ENCODE data around the gene SLC34A1. TPM values are rescaled to one million over a fixed set of nuclear protein-coding genes. Genes with fewer than 3 reads are reported as not detected.
A peak's percentile ranks its signal among the peaks of the same experiment; 100 is the strongest.

Gene SLC34A1
- total and polyA plus RNA-seq, 2 of the 13 experiments (the other 11 are each of a cell fraction or from before 2014, with no cell fraction given) = 0.03 to 0.20 TPM

DNA sequence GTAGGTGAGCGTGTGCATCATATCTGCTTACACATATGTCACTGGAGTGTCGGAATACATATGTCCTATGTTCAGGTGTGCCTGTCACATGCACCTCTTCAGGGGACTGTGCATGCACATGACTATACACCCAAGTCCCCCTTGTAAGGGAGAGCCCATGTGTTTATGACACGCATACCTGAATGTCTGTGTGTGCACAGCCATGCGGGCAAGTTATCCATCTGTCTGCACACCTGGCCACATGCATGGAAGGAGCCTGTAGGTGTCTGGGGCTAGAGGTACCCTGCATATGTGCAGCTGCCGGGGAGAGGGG, 27.1 kb upstream of the SLC34A1 start:
- 85% methylated on average over 5 of the region's 5 CpGs for WGBS (ENCODE audit: low lambda C conversion rate)
- Histone ChIP-seq H3K36me3 (replicated peaks in 1 of 2; ENCODE audit: control insufficient read depth in 1 of 2, insufficient read depth in 2 of 2, low read length in 2 of 2) (no peaks in the 10 kb centered on the region), H3K4me3 (replicated peaks in 1 of 3; ENCODE audit: insufficient read depth in 1 of 3, low read depth in 2 of 3, low read length in 3 of 3) (no peak overlapping the region), H3K27me3 (ENCODE audit: control insufficient read depth in 1 of 2, insufficient read depth in 2 of 2, low read length in 2 of 2) (peaks cover 0 to 18% of the 10 kb centered on the region in 2 experiments; a peak in 4 of 5 replicates), H4K20me1 (ENCODE audit: insufficient read depth, low read length) (no peaks in the 10 kb centered on the region), H3K9me3 (ENCODE audit: low read length) (no peaks in the 10 kb centered on the region), H3K4me2 (ENCODE audit: low read depth, low read length) (no peak overlapping the region), H3K4me1 (ENCODE audit: insufficient read depth, low read length) (peaks cover 98% of the 10 kb centered on the region), H3K79me2 (ENCODE audit: insufficient read depth, low read length) (no peaks in the 10 kb centered on the region), H2AFZ (ENCODE audit: low read length) (no peak overlapping the region), H3K9ac (ENCODE audit: insufficient read depth, low read depth, low read length) (no peak overlapping the region), H3K27ac (ENCODE audit: extremely low read length, insufficient read depth, low read length) (no peak overlapping the region)
- in situ Hi-C loops (cut with HindIII; ENCODE audit: extremely low pct_ligation_motif_present, low pct_unique_long_range_greater_than_20kb) (loop anchor here (25.0 kb wide), 1 partner anchor 820 kb away; the partner anchor contains the start of genes CDHR2 and RNF44), intact Hi-C loops (cut with micrococcal nuclease; ENCODE audit: unreplicated experiment) (no loop called here)
- BruUV-seq (replicated peaks) = no TSS peak
- TF ChIP-seq MBD4 (IDR thresholded peaks at IDR 0.05; ENCODE audit: borderline replicate concordance, low read length) = no peak
- ATAC-seq (no peak), FAIRE-seq (no peak), DNase-seq (ENCODE audit: low spot score) (no peak)
- ChIA-PET POLR2A (interaction anchor here (1.6 to 6.5 kb wide), 2 partner anchors 9 to 22 kb away, joined by 12 to 77 read pairs; no protein-coding TSS in a partner anchor), CTCF (ENCODE audit: low intra/inter-chr PET ratio, low total read pairs) (no interaction called here)

DNA sequence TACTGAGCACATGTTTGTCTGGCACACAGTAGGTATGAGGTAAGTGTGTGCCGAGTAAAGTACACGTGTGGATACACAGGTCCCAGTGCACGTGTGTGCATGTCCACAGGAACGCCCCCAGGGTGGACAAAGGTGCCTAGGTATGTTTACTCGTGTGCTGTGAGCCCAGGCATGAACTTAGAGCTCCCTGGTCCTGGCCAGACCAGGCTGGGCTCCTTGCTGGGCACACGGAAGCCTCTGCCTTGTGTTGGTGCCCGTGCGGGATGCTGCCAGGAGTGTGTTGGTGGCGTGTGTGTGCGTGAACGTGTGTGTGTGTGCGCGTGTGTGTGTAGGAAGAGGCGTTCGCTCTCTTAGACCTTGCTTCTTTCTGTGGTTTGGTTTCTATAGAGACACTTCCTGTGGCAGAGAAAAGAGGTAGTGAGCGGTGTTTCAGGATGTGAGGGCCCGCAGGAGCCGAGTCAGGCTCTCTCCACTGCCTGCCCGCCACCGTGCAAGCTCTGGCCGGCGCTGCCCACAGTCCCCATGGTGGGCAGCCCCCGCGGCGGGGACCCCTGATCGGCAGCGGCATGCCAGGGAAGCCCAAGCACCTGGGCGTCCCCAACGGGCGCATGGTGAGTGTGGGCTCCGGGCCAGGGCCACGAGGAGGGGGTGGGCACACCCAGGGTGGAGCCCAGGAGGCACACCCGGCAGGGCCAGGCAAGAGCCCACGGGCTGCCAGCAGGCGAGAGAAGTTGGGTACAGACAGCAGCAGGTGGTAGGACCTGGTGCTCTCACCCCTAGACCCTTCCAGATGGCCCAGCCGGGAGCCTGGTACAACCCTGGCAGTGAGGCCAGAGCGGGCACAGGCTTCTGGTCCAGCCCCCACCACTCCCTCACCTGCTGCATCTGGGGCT, 26.5 kb upstream of the SLC34A1 start, which contains the start of gene RGS14:
TSS of gene RGS14 (plus strand) at position 466 of the 893 bp plus-strand sequence. CDS start at position 567, 101 bp downstream.
- ChIA-PET POLR2A (interaction anchor here (1.6 to 6.5 kb wide), 2 partner anchors 9 to 21 kb away, joined by 12 to 77 read pairs; no protein-coding TSS in a partner anchor), CTCF (ENCODE audit: low intra/inter-chr PET ratio, low total read pairs) (no interaction called here)
- Histone ChIP-seq H3K9ac (ENCODE audit: insufficient read depth, low read depth, low read length) (no peak within 1 kb of the TSS), H3K4me2 (ENCODE audit: low read depth, low read length) (peak within 1 kb of the TSS; percentile 42), H3K79me2 (ENCODE audit: insufficient read depth, low read length) (no peaks in the 10 kb centered on the region), H2AFZ (ENCODE audit: low read length) (no peak within 1 kb of the TSS), H3K27ac (ENCODE audit: extremely low read length, insufficient read depth, low read length) (no peak within 1 kb of the TSS), H3K36me3 (replicated peaks in 1 of 2; ENCODE audit: control insufficient read depth in 1 of 2, insufficient read depth in 2 of 2, low read length in 2 of 2) (no peaks in the 10 kb centered on the region), H3K4me3 (replicated peaks in 1 of 3; ENCODE audit: insufficient read depth in 1 of 3, low read depth in 2 of 3, low read length in 3 of 3) (peak within 1 kb of the TSS in 1 of 3 experiments; percentile 25; a peak in 1 of 6 replicates), H3K9me3 (ENCODE audit: low read length) (no peaks in the 10 kb centered on the region), H4K20me1 (ENCODE audit: insufficient read depth, low read length) (no peaks in the 10 kb centered on the region), H3K27me3 (ENCODE audit: control insufficient read depth in 1 of 2, insufficient read depth in 2 of 2, low read length in 2 of 2) (peaks cover 0 to 23% of the 10 kb centered on the region in 2 experiments; a peak in 4 of 5 replicates), H3K4me1 (ENCODE audit: insufficient read depth, low read length) (peaks cover 98% of the 10 kb centered on the region)
- ATAC-seq (no peak), DNase-seq (ENCODE audit: low spot score) (no peak), FAIRE-seq (no peak)
- 61% methylated on average over 23 of the region's 37 CpGs for WGBS (ENCODE audit: low lambda C conversion rate)
- no TSS peak for BruUV-seq (replicated peaks)
- in situ Hi-C loops (cut with HindIII; ENCODE audit: extremely low pct_ligation_motif_present, low pct_unique_long_range_greater_than_20kb) (loop anchor here (25.0 kb wide), 1 partner anchor 820 kb away; the partner anchor contains the start of genes CDHR2 and RNF44), intact Hi-C loops (cut with micrococcal nuclease; ENCODE audit: unreplicated experiment) (no loop called here)
- TF ChIP-seq, protein P1, sequence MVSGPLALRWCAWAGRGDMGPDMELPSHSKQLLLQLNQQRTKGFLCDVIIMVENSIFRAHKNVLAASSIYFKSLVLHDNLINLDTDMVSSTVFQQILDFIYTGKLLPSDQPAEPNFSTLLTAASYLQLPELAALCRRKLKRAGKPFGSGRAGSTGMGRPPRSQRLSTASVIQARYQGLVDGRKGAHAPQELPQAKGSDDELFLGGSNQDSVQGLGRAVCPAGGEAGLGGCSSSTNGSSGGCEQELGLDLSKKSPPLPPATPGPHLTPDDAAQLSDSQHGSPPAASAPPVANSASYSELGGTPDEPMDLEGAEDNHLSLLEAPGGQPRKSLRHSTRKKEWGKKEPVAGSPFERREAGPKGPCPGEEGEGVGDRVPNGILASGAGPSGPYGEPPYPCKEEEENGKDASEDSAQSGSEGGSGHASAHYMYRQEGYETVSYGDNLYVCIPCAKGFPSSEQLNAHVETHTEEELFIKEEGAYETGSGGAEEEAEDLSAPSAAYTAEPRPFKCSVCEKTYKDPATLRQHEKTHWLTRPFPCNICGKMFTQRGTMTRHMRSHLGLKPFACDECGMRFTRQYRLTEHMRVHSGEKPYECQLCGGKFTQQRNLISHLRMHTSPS (CRISPR knock-in tag; IDR thresholded peaks at IDR 0.05; ENCODE audit: low read depth) = peak; percentile 30; the same call in 1 of the 2 replicates
- TF ChIP-seq, protein P2, sequence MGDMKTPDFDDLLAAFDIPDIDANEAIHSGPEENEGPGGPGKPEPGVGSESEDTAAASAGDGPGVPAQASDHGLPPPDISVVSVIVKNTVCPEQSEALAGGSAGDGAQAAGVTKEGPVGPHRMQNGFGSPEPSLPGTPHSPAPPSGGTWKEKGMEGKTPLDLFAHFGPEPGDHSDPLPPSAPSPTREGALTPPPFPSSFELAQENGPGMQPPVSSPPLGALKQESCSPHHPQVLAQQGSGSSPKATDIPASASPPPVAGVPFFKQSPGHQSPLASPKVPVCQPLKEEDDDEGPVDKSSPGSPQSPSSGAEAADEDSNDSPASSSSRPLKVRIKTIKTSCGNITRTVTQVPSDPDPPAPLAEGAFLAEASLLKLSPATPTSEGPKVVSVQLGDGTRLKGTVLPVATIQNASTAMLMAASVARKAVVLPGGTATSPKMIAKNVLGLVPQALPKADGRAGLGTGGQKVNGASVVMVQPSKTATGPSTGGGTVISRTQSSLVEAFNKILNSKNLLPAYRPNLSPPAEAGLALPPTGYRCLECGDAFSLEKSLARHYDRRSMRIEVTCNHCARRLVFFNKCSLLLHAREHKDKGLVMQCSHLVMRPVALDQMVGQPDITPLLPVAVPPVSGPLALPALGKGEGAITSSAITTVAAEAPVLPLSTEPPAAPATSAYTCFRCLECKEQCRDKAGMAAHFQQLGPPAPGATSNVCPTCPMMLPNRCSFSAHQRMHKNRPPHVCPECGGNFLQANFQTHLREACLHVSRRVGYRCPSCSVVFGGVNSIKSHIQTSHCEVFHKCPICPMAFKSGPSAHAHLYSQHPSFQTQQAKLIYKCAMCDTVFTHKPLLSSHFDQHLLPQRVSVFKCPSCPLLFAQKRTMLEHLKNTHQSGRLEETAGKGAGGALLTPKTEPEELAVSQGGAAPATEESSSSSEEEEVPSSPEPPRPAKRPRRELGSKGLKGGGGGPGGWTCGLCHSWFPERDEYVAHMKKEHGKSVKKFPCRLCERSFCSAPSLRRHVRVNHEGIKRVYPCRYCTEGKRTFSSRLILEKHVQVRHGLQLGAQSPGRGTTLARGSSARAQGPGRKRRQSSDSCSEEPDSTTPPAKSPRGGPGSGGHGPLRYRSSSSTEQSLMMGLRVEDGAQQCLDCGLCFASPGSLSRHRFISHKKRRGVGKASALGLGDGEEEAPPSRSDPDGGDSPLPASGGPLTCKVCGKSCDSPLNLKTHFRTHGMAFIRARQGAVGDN (CRISPR knock-in tag; IDR thresholded peaks at IDR 0.05) = peak; percentile 19; the same call in 1 of the 2 replicates
- peak; percentile 74; the same call in 1 of the 2 replicates for TF ChIP-seq HNRNPL (IDR thresholded peaks at IDR 0.05; ENCODE audit: low read depth, low read length)
- 0 out of 2 replicates have a peak, but pooled peaks have one; percentile 21 for TF ChIP-seq ZKSCAN1 (IDR thresholded peaks at IDR 0.05; ENCODE audit: low read length)
- TF ChIP-seq AGO2 (optimal IDR thresholded peaks at IDR 0.05; ENCODE audit: low read depth, low read length) = no peak
- TF ChIP-seq, protein P3, sequence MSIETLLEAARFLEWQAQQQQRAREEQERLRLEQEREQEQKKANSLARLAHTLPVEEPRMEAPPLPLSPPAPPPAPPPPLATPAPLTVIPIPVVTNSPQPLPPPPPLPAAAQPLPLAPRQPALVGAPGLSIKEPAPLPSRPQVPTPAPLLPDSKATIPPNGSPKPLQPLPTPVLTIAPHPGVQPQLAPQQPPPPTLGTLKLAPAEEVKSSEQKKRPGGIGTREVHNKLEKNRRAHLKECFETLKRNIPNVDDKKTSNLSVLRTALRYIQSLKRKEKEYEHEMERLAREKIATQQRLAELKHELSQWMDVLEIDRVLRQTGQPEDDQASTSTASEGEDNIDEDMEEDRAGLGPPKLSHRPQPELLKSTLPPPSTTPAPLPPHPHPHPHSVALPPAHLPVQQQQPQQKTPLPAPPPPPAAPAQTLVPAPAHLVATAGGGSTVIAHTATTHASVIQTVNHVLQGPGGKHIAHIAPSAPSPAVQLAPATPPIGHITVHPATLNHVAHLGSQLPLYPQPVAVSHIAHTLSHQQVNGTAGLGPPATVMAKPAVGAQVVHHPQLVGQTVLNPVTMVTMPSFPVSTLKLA (IDR thresholded peaks at IDR 0.05) = peak; percentile 66
